Lower lobe of right lung (tissue), 2 donors: Measurements from ENCODE around the gene ANKRD31. TPM values are rescaled to one million over a fixed set of nuclear protein-coding genes. Genes with fewer than 3 reads are reported as not detected.
"Not testable (repeated sequence)": the region's sequence is repeated elsewhere in the genome, so short reads cannot be mapped to it uniquely, and the experiment has no call there.

ENCODE experiments used
- ATAC-seq, 2 donors: fragments of 200-7000 bp; cut with Tn5 transposase; one replicate each; pipeline ENCODE4 v1.9.1; 2020 to 2022; ENCODE audit warnings: mild to moderate bottlenecking in 2 of 2, moderate library complexity in 2 of 2
- DNase-seq: peaks from one replicate; pipeline ENCODE4 v3.0.0-alpha.2; 2020
- H3K27ac ChIP-seq: fragments of 200-600 bp; one replicate; pipeline ENCODE4 v1.8.0; 2022
- H3K27me3 ChIP-seq: fragments of 200-600 bp; one replicate; pipeline ENCODE4 v1.8.0; 2022; ENCODE audit warnings: low read depth
- H3K36me3 ChIP-seq: fragments of 200-600 bp; one replicate; pipeline ENCODE4 v1.8.0; 2022; ENCODE audit warnings: mild to moderate bottlenecking
- H3K4me1 ChIP-seq: fragments of 200-600 bp; one replicate; pipeline ENCODE4 v1.8.0; 2022
- H3K4me3 ChIP-seq: fragments of 200-600 bp; one replicate; pipeline ENCODE4 v1.8.0; 2022; ENCODE audit warnings: mild to moderate bottlenecking
- H3K9me3 ChIP-seq: fragments of 200-600 bp; one replicate; pipeline ENCODE4 v1.8.0; 2022
- intact Hi-C: fragments of 100-400 bp; cut with DNase I; formaldehyde crosslinking; loops from one replicate; pipeline ENCODE4 v1.11.0; 2022
- total RNA-seq: library from RNA; stranded (reverse); fragmentation: NEBNext Ultra II Directional; extraction: Animal tissue kit (Norgen Biotek cat#: 25700); gene quantifications from one replicate; pipeline ENCODE4 v1.2.1, GENCODE V29; 2021
- TF ChIP-seq, protein P1 (sequence below): fragments of 200-600 bp; IDR thresholded peaks from one replicate; pipeline ENCODE4 v1.8.0; 2022; ENCODE audit warnings: antibody characterized with exemption, mild to moderate bottlenecking
- donor health status: DM: no; HTN: yes; CAD: no; lungs with severe emphysema.

The ANKRD31 gene
- total RNA-seq, 1 donor from 2014 or later: 0.27 TPM

GRCh38 chr5:75089137-75089536 is 147.5 kb downstream of the ANKRD31 start:
- TF ChIP-seq, protein P1, sequence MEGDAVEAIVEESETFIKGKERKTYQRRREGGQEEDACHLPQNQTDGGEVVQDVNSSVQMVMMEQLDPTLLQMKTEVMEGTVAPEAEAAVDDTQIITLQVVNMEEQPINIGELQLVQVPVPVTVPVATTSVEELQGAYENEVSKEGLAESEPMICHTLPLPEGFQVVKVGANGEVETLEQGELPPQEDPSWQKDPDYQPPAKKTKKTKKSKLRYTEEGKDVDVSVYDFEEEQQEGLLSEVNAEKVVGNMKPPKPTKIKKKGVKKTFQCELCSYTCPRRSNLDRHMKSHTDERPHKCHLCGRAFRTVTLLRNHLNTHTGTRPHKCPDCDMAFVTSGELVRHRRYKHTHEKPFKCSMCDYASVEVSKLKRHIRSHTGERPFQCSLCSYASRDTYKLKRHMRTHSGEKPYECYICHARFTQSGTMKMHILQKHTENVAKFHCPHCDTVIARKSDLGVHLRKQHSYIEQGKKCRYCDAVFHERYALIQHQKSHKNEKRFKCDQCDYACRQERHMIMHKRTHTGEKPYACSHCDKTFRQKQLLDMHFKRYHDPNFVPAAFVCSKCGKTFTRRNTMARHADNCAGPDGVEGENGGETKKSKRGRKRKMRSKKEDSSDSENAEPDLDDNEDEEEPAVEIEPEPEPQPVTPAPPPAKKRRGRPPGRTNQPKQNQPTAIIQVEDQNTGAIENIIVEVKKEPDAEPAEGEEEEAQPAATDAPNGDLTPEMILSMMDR: no peak
- Histone ChIP-seq H3K4me1 (no peaks in the 10 kb centered on the region), H3K4me3 (no peak overlapping the region), H3K27ac (no peak overlapping the region), H3K27me3 (no peaks in the 10 kb centered on the region), H3K36me3 (no peaks in the 10 kb centered on the region), H3K9me3 (no peaks in the 10 kb centered on the region)
- DNase-seq (no peak), ATAC-seq (no peak)
- intact Hi-C loops: no loop called here

- Histone ChIP-seq H3K9me3 (no peaks in the 10 kb centered on the region), H3K4me1 (no peaks in the 10 kb centered on the region), H3K4me3 (no peak overlapping the region), H3K36me3 (no peaks in the 10 kb centered on the region), H3K27ac (no peak overlapping the region), H3K27me3 (no peaks in the 10 kb centered on the region)
- DNase-seq (no peak), ATAC-seq (no peak)
- intact Hi-C loops: no loop called here
- TF ChIP-seq, protein P1: no peak
Measured at GRCh38 chr5:75088648-75089047, 148.0 kb downstream of the ANKRD31 start.

GRCh38 chr5:75081510-75081909 is 155.2 kb downstream of the ANKRD31 start:
- no peaks in the 10 kb centered on the region for H3K9me3 ChIP-seq
- TF ChIP-seq, protein P1: no peak
- no peaks in the 10 kb centered on the region for H3K36me3 ChIP-seq
- H3K27ac ChIP-seq: no peak overlapping the region
- no peaks in the 10 kb centered on the region for H3K27me3 ChIP-seq
- no peak for DNase-seq
- ATAC-seq: peak in 1 of 2 donors; percentile 33
- no peaks in the 10 kb centered on the region for H3K4me1 ChIP-seq
- H3K4me3 ChIP-seq: no peak overlapping the region
- intact Hi-C loops: no loop called here

DNA sequence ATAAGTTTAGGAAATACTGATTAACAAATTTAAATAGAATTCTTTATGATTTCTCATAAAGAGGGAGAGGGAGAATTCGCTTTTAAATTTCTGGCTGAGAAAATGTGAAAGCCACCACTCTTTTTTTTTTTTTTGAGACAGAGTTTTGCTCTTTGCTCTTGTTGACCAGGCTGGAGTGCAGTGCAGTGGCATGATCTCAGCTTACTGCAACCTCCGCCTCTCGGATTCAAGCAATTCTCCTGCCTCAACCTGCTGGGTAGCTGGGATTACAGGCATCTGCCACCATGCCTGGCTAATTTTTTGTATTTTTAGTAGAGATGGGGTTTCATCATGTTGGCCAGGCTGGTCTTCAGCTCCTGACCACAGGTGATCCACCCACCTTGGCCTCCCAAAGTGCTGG is 157.3 kb downstream of the ANKRD31 start:
- H3K4me1 ChIP-seq, H3K9me3 ChIP-seq, intact Hi-C loops, H3K27me3 ChIP-seq, DNase-seq, H3K36me3 ChIP-seq, ATAC-seq, H3K27ac ChIP-seq, H3K4me3 ChIP-seq: not testable (repeated sequence)

DNA sequence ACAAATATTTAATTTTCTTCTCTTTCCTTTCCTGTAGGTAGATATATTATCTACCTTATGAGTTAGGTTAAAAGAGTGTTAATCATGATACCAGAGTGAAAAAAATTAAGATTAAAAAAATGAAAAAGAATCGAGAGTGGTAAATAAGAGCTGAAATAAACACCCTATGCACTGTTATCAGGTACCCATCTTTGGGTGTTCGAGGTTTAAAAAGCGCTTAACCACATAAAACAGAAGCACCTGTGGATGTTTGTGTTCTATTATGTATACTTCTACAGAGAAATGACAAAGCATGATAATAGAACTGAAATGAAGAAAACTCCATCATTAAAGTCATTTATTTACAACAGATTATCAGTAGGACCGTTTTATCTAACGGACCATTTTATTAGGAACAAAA is 158.7 kb downstream of the ANKRD31 start:
- no peak for DNase-seq
- Histone ChIP-seq H3K9me3 (no peaks in the 10 kb centered on the region), H3K36me3 (no peaks in the 10 kb centered on the region), H3K27me3 (no peaks in the 10 kb centered on the region), H3K27ac (no peak overlapping the region), H3K4me1 (no peaks in the 10 kb centered on the region), H3K4me3 (no peak overlapping the region)
- intact Hi-C loops: no loop called here
- ATAC-seq: no peak
- TF ChIP-seq, protein P1: no peak

DNA sequence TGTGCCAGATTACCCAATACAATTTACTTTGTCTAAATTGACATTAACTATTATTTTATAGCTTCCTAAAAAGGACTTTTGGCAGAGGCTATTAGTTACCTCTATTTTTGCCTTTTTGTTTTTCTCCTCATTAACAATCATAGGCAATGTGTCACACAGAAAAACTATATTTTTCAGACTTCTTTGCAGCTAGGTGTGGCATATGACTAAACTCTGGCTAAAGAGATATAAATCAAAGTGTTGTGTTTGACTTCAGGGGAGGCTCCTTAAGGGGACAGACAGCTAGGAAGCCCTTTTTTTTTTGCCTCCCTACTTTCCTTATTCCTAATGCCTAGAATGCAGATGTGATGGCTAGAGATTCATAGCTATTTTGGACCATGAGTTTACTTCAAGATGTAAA is 164.6 kb downstream of the ANKRD31 start:
- Histone ChIP-seq H3K4me3 (no peak overlapping the region), H3K27me3 (no peaks in the 10 kb centered on the region), H3K27ac (no peak overlapping the region), H3K9me3 (no peaks in the 10 kb centered on the region), H3K4me1 (no peaks in the 10 kb centered on the region), H3K36me3 (no peaks in the 10 kb centered on the region)
- TF ChIP-seq, protein P1: no peak
- DNase-seq (no peak), ATAC-seq (no peak)
- intact Hi-C loops: no loop called here
